ENCODE data around the gene CNPPD1.
A peak's percentile ranks its signal among the peaks of the same experiment; 100 is the strongest.

CNPPD1 gene

DNA sequence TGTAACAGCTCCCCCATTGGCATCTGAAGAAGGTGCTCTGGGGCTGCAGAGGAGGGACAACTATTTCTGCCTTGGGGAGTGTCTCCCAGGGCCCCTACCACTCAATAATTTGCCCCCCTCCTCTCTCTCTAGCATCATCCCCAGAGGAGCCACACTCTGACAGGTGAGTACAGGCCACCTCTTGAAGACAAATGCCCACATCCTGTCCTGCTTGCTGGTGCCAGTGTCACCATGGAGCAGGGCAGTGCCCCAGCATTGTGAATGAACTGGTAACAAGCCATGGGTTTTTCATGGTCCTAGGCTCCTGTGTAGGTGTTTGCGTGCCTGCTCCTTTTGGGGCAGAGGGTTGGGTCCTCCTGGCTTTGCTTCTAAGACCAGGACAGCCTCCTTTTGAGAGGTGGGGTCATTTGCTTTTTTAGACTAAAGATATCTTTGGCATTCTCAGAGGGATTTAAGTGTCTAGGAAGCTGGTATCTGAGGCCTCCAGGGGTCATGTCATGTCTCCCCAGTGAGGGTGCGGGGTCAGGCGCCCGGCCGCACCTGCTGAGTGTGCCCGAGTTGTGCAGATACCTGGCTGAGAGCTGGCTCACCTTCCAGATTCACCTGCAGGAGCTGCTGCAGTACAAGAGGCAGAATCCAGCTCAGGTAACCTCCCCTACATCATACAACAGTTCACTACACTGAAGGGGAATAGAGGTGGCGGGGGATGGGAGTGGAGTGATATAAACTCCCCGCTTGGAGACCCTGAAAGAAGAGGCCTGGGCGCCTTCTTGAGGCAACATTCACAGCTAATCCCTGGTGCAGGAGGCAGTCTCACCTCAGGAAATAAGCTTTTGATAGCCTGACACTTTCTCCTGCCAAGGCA is 3.1 kb upstream of the CNPPD1 start:
- DNase-seq (ENCODE audit: low read depth) = no peak

- peak; percentile 27 for DNase-seq (ENCODE audit: low read depth)
Measured at GRCh38 chr2:219178377-219179175, 1.9 kb upstream of the CNPPD1 start.

- DNase-seq (ENCODE audit: low read depth) = peak; percentile 70
Measured at GRCh38 chr2:219177552-219178376, 1.0 kb upstream of the CNPPD1 start, which contains the start of gene RETREG2. Gene RETREG2 (plus strand): TSS chr2:219178275. CDS start chr2:219178353, 78 bp downstream.

DNA sequence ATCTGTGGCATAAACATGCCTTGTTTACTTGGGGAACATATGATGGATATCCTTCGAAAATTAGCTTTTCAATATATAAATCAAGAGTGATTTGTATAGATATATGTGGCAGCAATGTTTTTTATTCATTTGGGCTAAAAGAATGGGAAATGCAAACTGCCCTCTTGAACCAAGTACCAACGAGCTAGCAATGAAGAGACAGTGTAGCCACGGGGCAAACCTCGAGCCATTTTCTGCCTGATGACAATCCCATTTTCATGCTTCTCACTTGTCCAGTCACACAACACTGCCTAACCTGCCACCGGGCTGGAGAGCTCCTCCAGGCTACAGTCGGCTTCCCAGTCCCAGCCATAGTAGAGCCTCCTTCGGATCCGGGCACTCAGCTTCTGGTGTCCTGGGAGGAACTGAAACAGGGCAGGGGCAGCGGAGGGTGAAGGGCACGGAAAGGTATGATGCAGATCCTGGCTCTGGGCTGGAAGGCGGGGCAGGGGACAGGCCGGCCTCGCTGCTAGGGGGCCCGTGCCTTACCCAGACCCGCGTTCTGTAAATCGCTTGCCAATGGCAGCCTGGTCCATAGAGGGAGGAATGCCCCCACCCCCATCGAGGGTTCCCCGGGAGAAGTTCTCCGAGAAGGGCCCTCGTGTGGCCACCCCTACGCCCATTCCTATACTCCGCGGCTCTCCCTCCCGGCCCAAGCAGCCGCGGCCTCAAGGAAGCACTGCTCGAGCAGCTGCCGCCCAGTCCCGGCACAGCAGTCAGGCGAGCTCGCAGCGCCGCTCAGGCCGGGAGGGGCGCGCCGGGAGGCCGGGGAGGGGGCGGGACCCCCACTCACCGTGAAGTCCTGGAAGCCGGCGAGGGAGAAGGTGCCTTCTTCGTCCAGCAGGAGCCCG is 552 bp downstream of the CNPPD1 start:
- DNase-seq (ENCODE audit: low read depth) = peak; percentile 12

- no peak for DNase-seq (ENCODE audit: low read depth)
Measured at GRCh38 chr2:219175486-219175885, 1.2 kb downstream of the CNPPD1 start.

- DNase-seq (ENCODE audit: low read depth) = no peak
Measured at GRCh38 chr2:219174801-219175200, 1.9 kb downstream of the CNPPD1 start.

DNA sequence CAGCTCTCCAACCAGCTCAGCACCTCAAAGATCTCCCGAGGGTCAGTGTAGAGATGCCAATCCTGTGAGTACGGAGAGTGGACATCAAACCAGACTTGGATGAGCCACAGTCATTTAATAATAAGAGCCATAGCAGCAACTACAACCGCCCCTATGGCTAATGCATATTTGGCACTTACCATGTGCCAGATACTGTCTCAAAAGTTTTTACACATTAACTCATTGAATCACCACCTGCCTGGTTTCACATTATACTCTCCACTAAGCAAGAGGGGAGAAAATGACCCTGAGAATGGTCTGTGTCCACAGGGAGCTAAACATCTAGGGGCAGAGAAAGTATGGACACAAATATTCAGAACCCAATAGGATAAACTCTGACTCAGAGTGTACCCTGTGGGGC is 2.6 kb downstream of the CNPPD1 start:
- no peak for DNase-seq (ENCODE audit: low read depth)

GRCh38 chr2:219173176-219173575 is 3.5 kb downstream of the CNPPD1 start:
- DNase-seq (ENCODE audit: low read depth) = no peak

DNA sequence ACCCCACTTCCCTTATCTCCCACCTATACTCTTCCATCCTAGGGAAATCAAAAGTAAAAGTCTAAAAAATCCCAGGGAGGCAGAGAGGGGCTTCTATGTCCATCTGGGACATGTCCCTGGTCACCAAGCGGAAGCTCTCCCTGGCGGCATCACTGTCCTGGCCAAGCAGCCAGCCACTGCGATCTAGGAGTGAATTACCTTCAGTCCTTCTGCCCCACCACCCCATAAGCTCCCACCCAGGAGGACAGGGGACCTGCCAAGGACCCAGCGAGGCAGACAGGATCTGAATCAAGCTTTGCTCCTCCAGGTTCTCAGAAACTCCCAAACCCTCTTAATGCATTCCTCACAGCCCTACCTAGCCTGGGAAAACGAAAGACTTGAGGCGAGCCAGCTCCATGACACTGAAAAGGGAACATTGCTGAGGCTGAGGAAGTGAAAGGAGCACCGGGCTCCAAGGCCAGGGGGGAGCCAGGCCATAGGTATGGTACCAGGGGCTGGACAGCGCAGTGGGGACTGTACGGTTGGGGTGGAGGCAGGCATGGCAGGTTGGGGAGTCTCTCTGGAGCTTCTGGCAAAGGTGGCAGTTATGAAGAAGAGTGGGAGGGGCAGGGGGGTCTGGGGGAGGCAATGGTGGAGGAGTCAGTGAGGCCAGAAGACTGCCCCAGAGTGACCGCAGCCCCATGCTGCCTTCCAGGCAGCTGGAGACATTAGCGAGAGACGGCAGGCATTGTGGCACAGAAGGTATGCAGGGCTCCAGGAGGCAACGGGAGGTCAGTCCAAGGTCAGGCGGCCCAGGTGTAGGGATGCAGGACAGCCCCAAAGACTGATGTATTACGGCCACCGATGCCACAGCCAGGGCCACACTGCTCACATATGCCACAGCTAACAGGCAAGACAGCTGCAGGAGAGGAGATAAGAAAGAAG is 4.2 kb downstream of the CNPPD1 start:
- no peak for DNase-seq (ENCODE audit: low read depth)

DNA sequence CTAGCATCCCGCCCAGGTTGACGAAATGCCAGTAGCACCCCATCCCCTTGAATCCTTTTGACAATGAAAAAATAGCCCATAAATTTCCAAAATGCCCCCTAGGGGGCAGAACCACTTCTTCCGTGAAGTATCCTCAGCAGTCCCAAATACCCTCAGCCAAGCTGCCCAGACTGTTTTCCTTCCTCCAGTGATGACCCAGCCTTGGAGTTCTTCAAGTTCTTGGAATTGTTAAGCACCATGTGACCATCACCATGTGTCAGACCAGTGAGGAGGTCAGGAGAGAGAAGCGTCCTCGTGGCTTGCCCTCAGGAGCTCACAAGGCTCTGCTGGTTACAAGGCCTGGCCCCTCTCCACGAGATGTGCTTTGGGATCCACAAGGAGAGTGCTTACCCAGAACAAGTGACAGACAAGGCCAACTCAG is 5.5 kb downstream of the CNPPD1 start:
- no peak for DNase-seq (ENCODE audit: low read depth)

DNA sequence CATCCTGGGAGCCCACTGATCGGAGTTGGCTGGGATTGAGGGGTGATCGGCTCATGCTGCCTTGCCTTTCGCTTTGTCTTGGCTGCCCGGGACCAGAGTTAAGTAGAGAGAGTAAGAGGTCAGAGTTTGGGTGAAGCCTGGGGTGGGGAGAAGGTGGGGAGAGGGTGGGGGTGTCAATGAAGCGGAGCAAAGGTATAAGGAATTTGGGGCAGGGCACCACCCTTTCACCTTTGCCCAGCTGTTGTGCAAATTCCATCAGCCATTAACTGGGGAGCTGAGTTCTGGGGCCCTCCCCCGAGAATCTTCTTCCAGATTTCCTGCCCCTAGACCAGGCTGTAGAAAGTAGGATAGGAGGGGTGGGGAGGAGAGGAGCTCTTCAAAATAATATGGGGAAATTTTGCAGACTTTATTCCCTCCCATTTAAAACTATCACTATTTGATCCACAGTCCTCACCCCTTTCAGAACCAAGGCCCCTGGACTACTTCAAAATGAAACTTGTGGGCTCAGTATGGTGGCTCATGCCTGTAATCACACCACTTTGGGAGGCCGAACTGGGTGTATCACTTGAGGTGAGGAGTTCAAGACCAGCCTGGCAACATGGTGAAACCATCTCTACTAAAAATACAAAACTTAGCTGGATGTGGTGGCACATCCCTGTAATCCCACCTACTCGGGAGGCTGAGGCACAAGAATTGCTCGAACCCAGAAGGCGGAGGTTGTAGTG is 6.6 kb downstream of the CNPPD1 start, which contains the start of gene SLC23A3:
SLC23A3 (minus strand) TSS at position 100 of the 725 bp plus-strand sequence; CDS start at position 55, 45 bp downstream.
- no peak for DNase-seq (ENCODE audit: low read depth)

GRCh38 chr2:219168932-219169331 is 7.8 kb downstream of the CNPPD1 start:
- no peak for DNase-seq (ENCODE audit: low read depth)

GRCh38 chr2:219168526-219168925 is 8.2 kb downstream of the CNPPD1 start:
- DNase-seq (ENCODE audit: low read depth) = no peak

- no peak for DNase-seq (ENCODE audit: low read depth)
Measured at GRCh38 chr2:219167997-219168396, 8.7 kb downstream of the CNPPD1 start.

DNA sequence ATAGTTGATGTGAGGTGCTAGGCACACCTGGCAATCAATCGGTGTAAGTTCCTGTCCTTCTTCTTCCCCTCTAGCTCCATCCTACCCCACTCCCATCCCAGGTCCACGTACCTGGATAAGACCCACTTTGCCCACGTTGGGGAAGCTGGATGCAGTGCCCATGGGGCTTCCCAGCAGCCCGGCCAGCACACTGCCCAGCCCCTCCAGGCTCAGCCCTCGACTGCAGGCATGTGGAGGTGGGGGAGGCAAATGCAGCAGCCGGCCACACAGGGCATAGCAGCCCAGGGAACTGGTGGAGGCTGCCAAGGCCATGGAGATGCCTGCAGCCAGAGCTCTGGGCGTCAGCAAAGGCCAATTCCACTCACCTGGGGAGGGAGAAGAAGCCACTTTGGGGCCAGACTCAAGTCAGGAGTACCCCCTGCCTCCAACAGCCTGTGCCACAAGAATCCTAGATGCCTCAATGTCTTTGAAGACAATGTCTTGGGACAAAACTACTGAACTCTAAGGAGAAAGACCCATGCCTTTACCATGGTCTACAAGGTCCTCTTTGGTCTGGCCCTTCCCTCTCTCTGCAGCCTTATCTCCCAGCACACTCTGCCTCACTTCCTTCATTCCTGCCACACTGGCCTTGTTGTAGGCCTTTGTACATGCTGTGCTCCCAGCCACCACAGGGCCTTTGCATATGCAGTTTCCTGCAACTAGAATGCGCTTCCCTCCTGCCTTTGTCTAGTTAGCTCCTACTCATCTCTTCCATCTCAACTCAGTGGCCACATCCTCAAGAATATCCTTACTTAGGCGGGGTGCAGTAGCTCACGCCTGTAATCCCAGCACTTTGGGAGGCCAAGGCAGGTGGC is 11.4 kb downstream of the CNPPD1 start:
- DNase-seq (ENCODE audit: low read depth) = no peak

GRCh38 chr2:219163156-219163555 is 13.6 kb downstream of the CNPPD1 start:
- DNase-seq (ENCODE audit: low read depth) = no peak

GRCh38 chr2:219161097-219161496 is 15.6 kb downstream of the CNPPD1 start:
- no peak for DNase-seq (ENCODE audit: low read depth)
